Measurements from ENCODE around the gene MBD3L2B.
"Not testable (repeated sequence)": the region's sequence is repeated elsewhere in the genome, so short reads cannot be mapped to it uniquely, and the experiment has no call there.

The MBD3L2B gene

GRCh38 chr19:7021331-7021730 lies at the start of gene MBD3L2B:
TSS of gene MBD3L2B (minus strand) at chr19:7021431. CDS start at chr19:7021397, 34 bp downstream.
- not testable (repeated sequence) for DNase-seq (ENCODE audit: low read depth in 1 of 2, low spot score in 1 of 2)

- no peak for DNase-seq (ENCODE audit: low read depth in 1 of 2, low spot score in 1 of 2)
Measured at GRCh38 chr19:7069904-7070226, 48.6 kb upstream of the MBD3L2B start.

- peak; percentile 96 to 98 for DNase-seq (ENCODE audit: low read depth in 1 of 2, low spot score in 1 of 2)
Measured at GRCh38 chr19:7069042-7069903, 48.0 kb upstream of the MBD3L2B start, which contains the start of gene ZNF557. TSS of gene ZNF557 (plus strand) at chr19:7069703. CDS start at chr19:7075075, 5,372 bp downstream.

- no peak for DNase-seq (ENCODE audit: low read depth in 1 of 2, low spot score in 1 of 2)
Measured at GRCh38 chr19:7068599-7068998, 47.4 kb upstream of the MBD3L2B start.

- DNase-seq (ENCODE audit: low read depth in 1 of 2, low spot score in 1 of 2), result no peak
Measured at GRCh38 chr19:7067716-7068115, 46.5 kb upstream of the MBD3L2B start.

- DNase-seq (ENCODE audit: low read depth in 1 of 2, low spot score in 1 of 2), result not testable (repeated sequence)
Measured at GRCh38 chr19:7067122-7067521, 45.9 kb upstream of the MBD3L2B start.

- no peak for DNase-seq (ENCODE audit: low read depth in 1 of 2, low spot score in 1 of 2)
Measured at GRCh38 chr19:7063764-7064418, 42.7 kb upstream of the MBD3L2B start.

- DNase-seq (ENCODE audit: low read depth in 1 of 2, low spot score in 1 of 2), result no peak
Measured at GRCh38 chr19:7063339-7063738, 42.1 kb upstream of the MBD3L2B start.

- not testable (repeated sequence) for DNase-seq (ENCODE audit: low read depth in 1 of 2, low spot score in 1 of 2)
Measured at GRCh38 chr19:7059977-7060376, 38.7 kb upstream of the MBD3L2B start.

- DNase-seq (ENCODE audit: low read depth in 1 of 2, low spot score in 1 of 2), result not testable (repeated sequence)
Measured at GRCh38 chr19:7058576-7058975, 37.3 kb upstream of the MBD3L2B start, which contains the start of gene MBD3L3. TSS of gene MBD3L3 (minus strand) at chr19:7058676. CDS start at chr19:7058605, 71 bp downstream.

GRCh38 chr19:7056371-7056770 lies 35.1 kb upstream of the MBD3L2B start:
- DNase-seq (ENCODE audit: low read depth in 1 of 2, low spot score in 1 of 2), result not testable (repeated sequence)

- not testable (repeated sequence) for DNase-seq (ENCODE audit: low read depth in 1 of 2, low spot score in 1 of 2)
Measured at GRCh38 chr19:7055679-7056078, 34.4 kb upstream of the MBD3L2B start.

- not testable (repeated sequence) for DNase-seq (ENCODE audit: low read depth in 1 of 2, low spot score in 1 of 2)
Measured at GRCh38 chr19:7054635-7055368, 33.6 kb upstream of the MBD3L2B start.

- not testable (repeated sequence) for DNase-seq (ENCODE audit: low read depth in 1 of 2, low spot score in 1 of 2)
Measured at GRCh38 chr19:7052896-7053295, 31.7 kb upstream of the MBD3L2B start.

- not testable (repeated sequence) for DNase-seq (ENCODE audit: low read depth in 1 of 2, low spot score in 1 of 2)
Measured at GRCh38 chr19:7051421-7051820, 30.2 kb upstream of the MBD3L2B start.

- not testable (repeated sequence) for DNase-seq (ENCODE audit: low read depth in 1 of 2, low spot score in 1 of 2)
Measured at GRCh38 chr19:7049021-7049420, 27.8 kb upstream of the MBD3L2B start, which contains the start of gene MBD3L2. TSS of gene MBD3L2 (plus strand) at chr19:7049321. CDS start at chr19:7049374, 53 bp downstream.

GRCh38 chr19:7041563-7041962 lies 20.3 kb upstream of the MBD3L2B start:
- DNase-seq (ENCODE audit: low read depth in 1 of 2, low spot score in 1 of 2), result not testable (repeated sequence)

GRCh38 chr19:7040079-7040478 lies 18.8 kb upstream of the MBD3L2B start, which contains the start of gene MBD3L4:
TSS of gene MBD3L4 (minus strand) at chr19:7040179. CDS start at chr19:7040144, 35 bp downstream.
- not testable (repeated sequence) for DNase-seq (ENCODE audit: low read depth in 1 of 2, low spot score in 1 of 2)

GRCh38 chr19:7030278-7030677 lies 9.0 kb upstream of the MBD3L2B start, which contains the start of gene MBD3L5:
TSS of gene MBD3L5 (plus strand) at chr19:7030578. CDS start at chr19:7030612, 34 bp downstream.
- not testable (repeated sequence) for DNase-seq (ENCODE audit: low read depth in 1 of 2, low spot score in 1 of 2)

GRCh38 chr19:7028790-7029189 lies 7.6 kb upstream of the MBD3L2B start:
- not testable (repeated sequence) for DNase-seq (ENCODE audit: low read depth in 1 of 2, low spot score in 1 of 2)

GRCh38 chr19:7018828-7019227 lies 2.4 kb downstream of the MBD3L2B start:
- DNase-seq (ENCODE audit: low read depth in 1 of 2, low spot score in 1 of 2), result no peak

Data from stimulated activated CD4-positive, alpha-beta T cell treated with anti-CD3 and anti-CD28 coated beads, Interleukin-15, amount 100 ng/mL, for 1 hour (primary cell).